ENCODE results near the gene ST3GAL2. TPM values are rescaled to one million over a fixed set of nuclear protein-coding genes. Genes with fewer than 3 reads are reported as not detected.

ST3GAL2 gene
- total and polyA plus RNA-seq, 10 of the 15 experiments (the other 5 are each of a cell fraction or from before 2014, with no cell fraction given) = 0.95 to 61.7 (median 25.9) TPM

- TF ChIP-seq ZNF687 (IDR thresholded peaks at IDR 0.05) = peak; percentile 91
- peak in 1 of 3 experiments; percentile 4; a peak in 1 of 6 replicates for TF ChIP-seq CTCF (IDR thresholded peaks at IDR 0.05 in 2 of 3, conservative IDR thresholded peaks at IDR 0.05 in 1 of 3; ENCODE audit: control insufficient read depth in 2 of 3, extremely low read depth in 1 of 3, insufficient read depth in 1 of 3, low read depth in 3 of 3, low read length in 3 of 3)
- TF ChIP-seq POLR2A (IDR thresholded peaks at IDR 0.05; ENCODE audit: low read depth, low read length) = 0 out of 2 replicates have a peak, but pooled peaks have one; percentile 20
- no peak for TF ChIP-seq CHD4 (IDR thresholded peaks at IDR 0.05)
- TF ChIP-seq DPF2 (IDR thresholded peaks at IDR 0.05) = 0 out of 2 replicates have a peak, but pooled peaks have one; percentile 28
- TF ChIP-seq IKZF1 (conservative IDR thresholded peaks at IDR 0.05) = peak; percentile 43; the same call in 1 of the 2 replicates
- TF ChIP-seq NBN (IDR thresholded peaks at IDR 0.05) = 0 out of 2 replicates have a peak, but pooled peaks have one; percentile 35
- peak; percentile 27; the same call in 1 of the 2 replicates for TF ChIP-seq RAD21 (IDR thresholded peaks at IDR 0.05; ENCODE audit: insufficient read depth, low read depth, low read length)
- peak; percentile 12 to 36; a peak in 2 of 4 replicates for TF ChIP-seq IKZF2 (IDR thresholded peaks at IDR 0.05)
- no peak for TF ChIP-seq SKIL (IDR thresholded peaks at IDR 0.05; ENCODE audit: low read depth, poor library complexity, severe bottlenecking)
Measured at GRCh38 chr16:70483426-70483825, 44.5 kb upstream of the ST3GAL2 start (continued).

All from GM12878 (cell line).